ENCODE measurements around the gene CCDC24. TPM values are rescaled to one million over a fixed set of nuclear protein-coding genes. Genes with fewer than 3 reads are reported as not detected.

The CCDC24 gene
- total and polyA plus RNA-seq, 9 donors: 1.1 to 23.3 (median 6.3) TPM

DNA sequence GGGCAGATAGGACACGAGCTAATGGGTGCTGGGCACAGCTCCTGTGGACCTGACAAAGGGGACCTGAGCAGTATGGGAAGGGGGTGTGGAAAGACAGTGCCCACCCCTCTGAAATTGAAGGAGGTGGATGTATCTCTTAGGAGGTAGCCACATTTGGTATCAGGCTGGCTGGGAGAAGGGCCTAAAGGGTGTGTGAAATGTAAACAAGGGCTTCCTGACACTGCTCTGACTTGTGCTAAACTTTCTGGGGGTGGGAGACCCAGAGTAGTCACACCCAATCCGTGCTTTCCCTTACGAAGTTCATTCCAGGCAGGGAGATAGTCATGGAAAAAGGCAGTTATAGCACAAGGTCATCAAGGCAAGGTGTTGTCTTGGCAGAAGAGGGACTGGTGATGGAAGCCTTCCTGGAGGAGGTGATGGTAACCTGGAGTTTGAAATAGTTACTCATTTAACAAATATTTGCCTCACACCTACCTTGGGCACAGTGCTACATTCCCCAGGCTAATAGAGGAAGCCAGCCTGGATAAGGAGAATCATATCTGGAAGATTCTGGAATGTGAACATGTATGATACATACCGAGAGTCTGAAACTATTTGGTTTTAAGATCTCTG is 5.3 kb upstream of the CCDC24 start:
- H3K36me3 ChIP-seq: no peaks in the 10 kb centered on the region
- 65 to 72% (median 65%) methylated on average over 4 of the region's 4 CpGs for WGBS, 3 donors
- no peaks in the 10 kb centered on the region for H3K27me3 ChIP-seq
- no peak overlapping the region for H3K27ac ChIP-seq
- no peak overlapping the region for H3K4me3 ChIP-seq
- no peak for TF ChIP-seq EP300 (IDR thresholded peaks at IDR 0.05)
- TF ChIP-seq POLR2A (IDR thresholded peaks at IDR 0.05): no peak
- TF ChIP-seq, protein P1, sequence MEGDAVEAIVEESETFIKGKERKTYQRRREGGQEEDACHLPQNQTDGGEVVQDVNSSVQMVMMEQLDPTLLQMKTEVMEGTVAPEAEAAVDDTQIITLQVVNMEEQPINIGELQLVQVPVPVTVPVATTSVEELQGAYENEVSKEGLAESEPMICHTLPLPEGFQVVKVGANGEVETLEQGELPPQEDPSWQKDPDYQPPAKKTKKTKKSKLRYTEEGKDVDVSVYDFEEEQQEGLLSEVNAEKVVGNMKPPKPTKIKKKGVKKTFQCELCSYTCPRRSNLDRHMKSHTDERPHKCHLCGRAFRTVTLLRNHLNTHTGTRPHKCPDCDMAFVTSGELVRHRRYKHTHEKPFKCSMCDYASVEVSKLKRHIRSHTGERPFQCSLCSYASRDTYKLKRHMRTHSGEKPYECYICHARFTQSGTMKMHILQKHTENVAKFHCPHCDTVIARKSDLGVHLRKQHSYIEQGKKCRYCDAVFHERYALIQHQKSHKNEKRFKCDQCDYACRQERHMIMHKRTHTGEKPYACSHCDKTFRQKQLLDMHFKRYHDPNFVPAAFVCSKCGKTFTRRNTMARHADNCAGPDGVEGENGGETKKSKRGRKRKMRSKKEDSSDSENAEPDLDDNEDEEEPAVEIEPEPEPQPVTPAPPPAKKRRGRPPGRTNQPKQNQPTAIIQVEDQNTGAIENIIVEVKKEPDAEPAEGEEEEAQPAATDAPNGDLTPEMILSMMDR (IDR thresholded peaks at IDR 0.05): no peak
- no peaks in the 10 kb centered on the region for H3K9me3 ChIP-seq
- intact Hi-C loops (cut with DNase I): no loop called here
- no peaks in the 10 kb centered on the region for H3K4me1 ChIP-seq (ENCODE audit: insufficient read depth)
- DNase-seq: no peak

DNA sequence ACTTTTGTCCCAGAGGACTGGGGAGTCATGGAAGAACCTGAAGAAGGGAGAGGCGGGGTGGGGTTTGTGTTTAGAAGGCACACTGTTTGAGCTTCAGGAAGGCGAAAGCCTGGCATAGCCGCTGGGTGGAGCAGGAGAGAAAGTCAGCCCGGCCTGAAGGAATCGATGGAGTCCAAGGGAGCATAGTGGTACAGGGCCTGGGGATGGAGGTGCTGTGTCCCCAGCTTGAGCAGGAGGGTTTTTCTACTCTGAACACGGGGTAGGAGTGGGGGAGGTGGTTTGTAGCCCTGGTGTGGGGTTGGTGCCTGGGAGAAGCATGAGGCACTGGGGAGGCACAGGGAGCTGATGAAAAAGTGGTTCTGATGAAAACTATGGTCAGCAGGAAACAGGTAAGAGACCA is 4.7 kb upstream of the CCDC24 start:
- Histone ChIP-seq H3K27me3 (no peaks in the 10 kb centered on the region), H3K4me3 (no peak overlapping the region), H3K36me3 (no peaks in the 10 kb centered on the region), H3K27ac (no peak overlapping the region), H3K9me3 (no peaks in the 10 kb centered on the region), H3K4me1 (ENCODE audit: insufficient read depth) (no peaks in the 10 kb centered on the region)
- WGBS, 3 donors: 61 to 77% (median 72%) methylated on average over 6 of the region's 6 CpGs
- intact Hi-C loops (cut with DNase I): no loop called here
- no peak for TF ChIP-seq POLR2A (IDR thresholded peaks at IDR 0.05)
- TF ChIP-seq, protein P1 (IDR thresholded peaks at IDR 0.05): no peak
- no peak for TF ChIP-seq EP300 (IDR thresholded peaks at IDR 0.05)
- no peak for DNase-seq

DNA sequence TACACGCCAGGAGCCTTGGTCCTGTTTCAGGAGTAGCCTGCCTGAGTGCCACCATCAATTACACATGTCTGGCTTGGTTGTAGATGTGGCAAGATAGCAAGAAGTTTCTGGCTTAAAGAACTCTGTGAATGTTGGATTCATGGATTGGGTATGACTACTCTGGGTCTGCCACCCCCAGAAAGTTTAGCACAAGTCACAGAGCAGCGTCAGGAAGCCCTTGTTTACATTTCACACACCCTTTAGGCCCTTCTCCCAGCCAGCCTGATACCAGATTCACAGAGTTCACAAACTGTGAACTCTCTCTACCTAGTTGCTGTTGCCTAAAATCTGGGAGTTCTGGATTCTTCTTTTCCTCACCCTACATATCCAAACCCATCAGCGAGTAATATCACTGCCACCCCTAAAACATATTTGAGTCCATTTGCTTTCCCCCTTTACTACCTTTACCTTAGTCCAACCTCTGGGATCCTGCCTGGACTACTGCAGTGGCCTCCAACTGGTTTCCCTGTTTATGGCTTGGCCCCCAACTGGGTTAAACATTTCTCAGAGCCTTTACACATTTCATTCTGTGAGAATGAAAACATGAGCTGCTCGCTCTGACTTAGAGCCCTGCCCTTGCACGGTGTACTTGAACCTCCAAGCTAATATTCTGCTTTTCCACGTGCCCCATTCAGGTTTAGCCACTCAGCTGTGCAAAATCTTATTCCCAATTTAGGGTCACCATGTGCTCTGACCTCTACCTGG is 4.1 kb upstream of the CCDC24 start:
- H3K27me3 ChIP-seq: no peaks in the 10 kb centered on the region
- intact Hi-C loops (cut with DNase I): no loop called here
- H3K4me1 ChIP-seq (ENCODE audit: insufficient read depth): peaks cover 1% of the 10 kb centered on the region
- WGBS, 3 donors: 72 to 78% (median 76%) methylated on average over 6 of the region's 6 CpGs
- H3K4me3 ChIP-seq: no peak overlapping the region
- TF ChIP-seq EP300 (IDR thresholded peaks at IDR 0.05) (no peak), POLR2A (IDR thresholded peaks at IDR 0.05) (no peak)
- TF ChIP-seq, protein P1 (IDR thresholded peaks at IDR 0.05): no peak
- H3K9me3 ChIP-seq: no peaks in the 10 kb centered on the region
- no peak for DNase-seq
- H3K36me3 ChIP-seq: no peaks in the 10 kb centered on the region
- no peak overlapping the region for H3K27ac ChIP-seq

DNA sequence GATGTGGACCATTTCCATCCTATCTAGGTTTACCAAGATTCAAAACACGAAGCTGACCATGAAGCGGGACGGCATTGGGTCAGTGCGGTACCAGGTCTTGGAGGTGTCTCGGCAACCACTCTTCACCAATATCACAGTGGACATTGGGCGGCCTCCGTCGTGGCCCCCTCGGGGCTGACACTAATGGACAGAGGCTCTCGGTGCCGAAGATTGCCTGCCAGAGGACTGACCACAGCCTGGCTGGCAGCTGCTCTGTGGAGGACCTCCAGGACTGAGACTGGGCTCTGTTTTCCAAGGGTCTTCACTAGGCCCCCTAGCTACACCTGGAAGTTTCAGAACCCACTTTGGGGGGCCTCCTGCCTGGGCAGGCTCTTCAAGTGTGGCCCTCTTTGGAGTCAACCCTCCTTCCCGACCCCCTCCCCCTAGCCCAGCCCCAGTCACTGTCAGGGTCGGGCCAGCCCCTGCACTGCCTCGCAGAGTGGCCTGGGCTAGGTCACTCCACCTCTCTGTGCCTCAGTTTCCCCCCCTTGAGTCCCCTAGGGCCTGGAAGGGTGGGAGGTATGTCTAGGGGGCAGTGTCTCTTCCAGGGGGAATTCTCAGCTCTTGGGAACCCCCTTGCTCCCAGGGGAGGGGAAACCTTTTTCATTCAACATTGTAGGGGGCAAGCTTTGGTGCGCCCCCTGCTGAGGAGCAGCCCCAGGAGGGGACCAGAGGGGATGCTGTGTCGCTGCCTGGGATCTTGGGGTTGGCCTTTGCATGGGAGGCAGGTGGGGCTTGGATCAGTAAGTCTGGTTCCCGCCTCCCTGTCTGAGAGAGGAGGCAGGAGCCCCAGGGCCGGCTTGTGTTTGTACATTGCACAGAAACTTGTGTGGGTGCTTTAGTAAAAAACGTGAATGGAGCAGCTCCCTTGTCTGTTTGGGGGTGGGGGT is 864 bp upstream of the CCDC24 start:
- peaks cover 1% of the 10 kb centered on the region for H3K4me1 ChIP-seq (ENCODE audit: insufficient read depth)
- H3K27me3 ChIP-seq: no peaks in the 10 kb centered on the region
- peak overlapping the region in 1 of 2 donors; percentile 51 for H3K27ac ChIP-seq
- TF ChIP-seq POLR2A (IDR thresholded peaks at IDR 0.05) (no peak), EP300 (IDR thresholded peaks at IDR 0.05) (no peak)
- TF ChIP-seq, protein P1 (IDR thresholded peaks at IDR 0.05): no peak
- no peaks in the 10 kb centered on the region for H3K9me3 ChIP-seq
- intact Hi-C loops (cut with DNase I): loop anchor here in 1 of 4 donors (5.0 kb wide), 1 partner anchor 647 kb away; no protein-coding TSS in a partner anchor
- WGBS, 3 donors: 60 to 74% (median 62%) methylated on average over 19 of the region's 19 CpGs
- H3K4me3 ChIP-seq: peak overlapping the region; percentile 62
- no peaks in the 10 kb centered on the region for H3K36me3 ChIP-seq
- DNase-seq: no peak

Measured in ovary (tissue), 9 donors.